K562 (cell line): Measurements from ENCODE around the gene ITSN1. TPM values are rescaled to one million over a fixed set of nuclear protein-coding genes. Genes with fewer than 3 reads are reported as not detected.

Source experiments
- BACH1 ChIP-seq: fragments of 200-800 bp; sonication (Bioruptor generic); IDR thresholded peaks from 2 replicates; pipeline ENCODE4 v1.6.1; 2016; ENCODE audit warnings: missing genetic modification characterization, missing compliant biosample characterization
- FOXA3 ChIP-seq, 2 experiments: fragments of 450-650 bp in 1 of 2; sonication (generic) in 1 of 2; formaldehyde crosslinking; IDR thresholded peaks in 1 of 2; conservative IDR thresholded peaks in 1 of 2; 2 replicates each; pipeline versions ENCODE4 v1.4.0 to v1.8.0; 2020 to 2022; ENCODE audit warnings: mild to moderate bottlenecking in 2 of 2, missing genetic modification reagents in 1 of 2
- KLF6 ChIP-seq: fragments of 250-450 bp; sonication (Bioruptor Pico); IDR thresholded peaks from 2 replicates; pipeline ENCODE4 v1.4.0; 2020; ENCODE audit warnings: mild to moderate bottlenecking, moderate library complexity, borderline replicate concordance
- RAD21 ChIP-seq, 2 experiments: fragments of 250-450 bp in 1 of 2; fragments of 450-650 bp in 1 of 2; sonication (Bioruptor Pico) in 1 of 2; formaldehyde crosslinking in 1 of 2; IDR thresholded peaks in 1 of 2; conservative IDR thresholded peaks in 1 of 2; 2 replicates each; pipeline versions ENCODE4 v1.4.0 to v1.8.0; 2020 to 2022; ENCODE audit warnings: mild to moderate bottlenecking in 2 of 2, moderate library complexity in 1 of 2
- SMC3 ChIP-seq: conservative IDR thresholded peaks from 2 replicates; pipeline ENCODE4 v1.6.1; 2011; ENCODE audit warnings: low read depth, low read length, improper control_type of control experiment; ENCODE audit not compliant: insufficient read depth
- TBL1XR1 ChIP-seq, 2 experiments: IDR thresholded peaks; 2 replicates each; pipeline ENCODE4 v1.6.1; 2012; ENCODE audit warnings: improper control_type of control experiment in 2 of 2, low read length in 2 of 2, mild to moderate bottlenecking in 1 of 2
- ZNF263 ChIP-seq: sonication (generic); formaldehyde crosslinking; IDR thresholded peaks from 2 replicates; pipeline ENCODE4 v1.8.0; 2022; ENCODE audit warnings: mild to moderate bottlenecking, missing genetic modification reagents, borderline replicate concordance
- ZNF431 ChIP-seq: sonication (generic); formaldehyde crosslinking; IDR thresholded peaks from 2 replicates; pipeline ENCODE4 v1.8.0; 2022; ENCODE audit warnings: mild to moderate bottlenecking, missing genetic modification reagents
- polyA plus RNA-seq, 8 experiments: library from polyadenylated mRNA; depleted of rRNA in 4 of 8; stranded (reverse) in 5 of 8; unstranded in 3 of 8; fragments of >200 nt; fragmentation: Nextera tagmentation in 2 of 8; fragmentation: Illumina TruSeq in 1 of 8; extraction: Ambion mirVana in 2 of 8; extraction: Trizol in 1 of 8; gene quantifications; 2 replicates each; pipeline versions ENCODE4 v1.2.1 to v1.2.3, GENCODE V29; 2011 to 2014; ENCODE audit warnings: inconsistent platforms in 1 of 8, missing spikeins in 1 of 8
- total RNA-seq, 7 experiments: library from RNA; depleted of rRNA in 6 of 7; stranded (reverse); fragments of >200 nt in 6 of 7; fragmentation: Illumina TruSeq in 2 of 7; extraction: Trizol in 2 of 7; gene quantifications; 2 replicates each; pipeline versions ENCODE4 v1.2.1 to v1.2.3, GENCODE V29; 2011 to 2021; ENCODE audit warnings: low replicate concordance in 1 of 7
- TF ChIP-seq, protein P1 (sequence below): fragments of 450-650 bp; IDR thresholded peaks from 2 replicates; pipeline ENCODE4 v1.6.1; 2017; ENCODE audit warnings: antibody characterized with exemption, mild to moderate bottlenecking
- TF ChIP-seq, protein P2 (sequence below), 2 experiments: fragments of 450-650 bp in 1 of 2; sonication (generic) in 1 of 2; formaldehyde crosslinking; conservative IDR thresholded peaks; 2 replicates each; pipeline versions ENCODE4 v1.4.0 to v1.8.1; 2020 to 2022; ENCODE audit warnings: mild to moderate bottlenecking in 1 of 2, missing genetic modification reagents in 1 of 2
- TF ChIP-seq, protein P3 (sequence below), 2 experiments: fragments of 150-350 bp in 1 of 2; IDR thresholded peaks; 2 replicates each; pipeline ENCODE4 v1.6.1; 2012 to 2016; ENCODE audit warnings: low read depth in 2 of 2, low read length in 2 of 2, mild to moderate bottlenecking in 1 of 2, moderate library complexity in 1 of 2
- TF ChIP-seq, protein P4 (sequence below): fragments of 250-450 bp; sonication (Bioruptor Pico); IDR thresholded peaks from 2 replicates; pipeline ENCODE4 v1.4.0; 2020; ENCODE audit warnings: mild to moderate bottlenecking, moderate library complexity

ITSN1 gene
- total and polyA plus RNA-seq, 9 of the 15 experiments (the other 6 are each of a cell fraction or from before 2014, with no cell fraction given): 1.1 to 12.6 (median 4.8) TPM

DNA sequence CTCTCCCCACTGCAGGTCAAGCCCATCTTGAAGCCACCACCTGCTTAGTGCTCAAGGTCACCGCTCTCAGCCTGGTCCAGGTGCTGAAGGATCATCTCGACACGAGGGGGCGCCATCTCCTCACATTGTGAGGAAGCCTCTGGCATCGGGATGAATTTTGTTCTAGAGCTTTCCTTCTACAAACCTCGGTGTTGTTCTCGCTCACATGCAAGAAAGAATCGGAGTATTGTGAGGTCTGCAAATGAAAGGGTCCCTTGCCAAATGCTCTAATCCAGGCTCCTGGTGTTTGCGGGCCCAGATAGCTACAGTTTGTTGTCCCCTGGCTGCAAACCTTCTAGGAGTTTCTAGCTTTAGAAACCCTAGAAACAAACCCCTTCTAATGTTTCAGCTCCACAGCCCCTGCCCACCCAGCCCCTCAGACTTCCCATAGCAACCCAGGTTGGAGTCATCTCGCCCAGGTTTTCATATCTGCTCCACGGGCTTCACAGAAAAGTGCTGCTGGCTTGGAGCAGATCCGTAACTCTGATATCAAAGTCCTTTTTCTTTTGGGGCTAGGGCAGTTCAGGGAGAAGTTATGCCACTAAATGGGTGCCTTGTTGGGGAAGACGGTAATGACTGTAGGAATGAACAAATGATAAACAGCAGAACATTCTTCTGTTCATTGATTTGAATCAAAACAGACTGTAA lies 281.9 kb downstream of the ITSN1 start (continued):
- TF ChIP-seq, protein P1, sequence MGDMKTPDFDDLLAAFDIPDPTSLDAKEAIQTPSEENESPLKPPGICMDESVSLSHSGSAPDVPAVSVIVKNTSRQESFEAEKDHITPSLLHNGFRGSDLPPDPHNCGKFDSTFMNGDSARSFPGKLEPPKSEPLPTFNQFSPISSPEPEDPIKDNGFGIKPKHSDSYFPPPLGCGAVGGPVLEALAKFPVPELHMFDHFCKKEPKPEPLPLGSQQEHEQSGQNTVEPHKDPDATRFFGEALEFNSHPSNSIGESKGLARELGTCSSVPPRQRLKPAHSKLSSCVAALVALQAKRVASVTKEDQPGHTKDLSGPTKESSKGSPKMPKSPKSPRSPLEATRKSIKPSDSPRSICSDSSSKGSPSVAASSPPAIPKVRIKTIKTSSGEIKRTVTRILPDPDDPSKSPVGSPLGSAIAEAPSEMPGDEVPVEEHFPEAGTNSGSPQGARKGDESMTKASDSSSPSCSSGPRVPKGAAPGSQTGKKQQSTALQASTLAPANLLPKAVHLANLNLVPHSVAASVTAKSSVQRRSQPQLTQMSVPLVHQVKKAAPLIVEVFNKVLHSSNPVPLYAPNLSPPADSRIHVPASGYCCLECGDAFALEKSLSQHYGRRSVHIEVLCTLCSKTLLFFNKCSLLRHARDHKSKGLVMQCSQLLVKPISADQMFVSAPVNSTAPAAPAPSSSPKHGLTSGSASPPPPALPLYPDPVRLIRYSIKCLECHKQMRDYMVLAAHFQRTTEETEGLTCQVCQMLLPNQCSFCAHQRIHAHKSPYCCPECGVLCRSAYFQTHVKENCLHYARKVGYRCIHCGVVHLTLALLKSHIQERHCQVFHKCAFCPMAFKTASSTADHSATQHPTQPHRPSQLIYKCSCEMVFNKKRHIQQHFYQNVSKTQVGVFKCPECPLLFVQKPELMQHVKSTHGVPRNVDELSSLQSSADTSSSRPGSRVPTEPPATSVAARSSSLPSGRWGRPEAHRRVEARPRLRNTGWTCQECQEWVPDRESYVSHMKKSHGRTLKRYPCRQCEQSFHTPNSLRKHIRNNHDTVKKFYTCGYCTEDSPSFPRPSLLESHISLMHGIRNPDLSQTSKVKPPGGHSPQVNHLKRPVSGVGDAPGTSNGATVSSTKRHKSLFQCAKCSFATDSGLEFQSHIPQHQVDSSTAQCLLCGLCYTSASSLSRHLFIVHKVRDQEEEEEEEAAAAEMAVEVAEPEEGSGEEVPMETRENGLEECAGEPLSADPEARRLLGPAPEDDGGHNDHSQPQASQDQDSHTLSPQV: no peak
- TF ChIP-seq, protein P2, sequence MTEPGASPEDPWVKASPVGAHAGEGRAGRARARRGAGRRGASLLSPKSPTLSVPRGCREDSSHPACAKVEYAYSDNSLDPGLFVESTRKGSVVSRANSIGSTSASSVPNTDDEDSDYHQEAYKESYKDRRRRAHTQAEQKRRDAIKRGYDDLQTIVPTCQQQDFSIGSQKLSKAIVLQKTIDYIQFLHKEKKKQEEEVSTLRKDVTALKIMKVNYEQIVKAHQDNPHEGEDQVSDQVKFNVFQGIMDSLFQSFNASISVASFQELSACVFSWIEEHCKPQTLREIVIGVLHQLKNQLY (CRISPR knock-in tag; conservative IDR thresholded peaks at IDR 0.05): no peak
- peak; percentile 100 for TF ChIP-seq SMC3
- no peak for TF ChIP-seq ZNF431 (CRISPR knock-in tag)
- TF ChIP-seq ZNF263 (CRISPR knock-in tag): 0 out of 2 replicates have a peak, but pooled peaks have one; percentile 39
- TF ChIP-seq TBL1XR1 (IDR thresholded peaks at IDR 0.05; ENCODE audit: low read length in 2 of 2): peak in 1 of 2 experiments; percentile 42; a peak in 1 of 4 replicates
- 0 out of 4 replicates have a peak, but pooled peaks of 1 of the 2 experiments have one; percentile 20 for TF ChIP-seq FOXA3 (CRISPR knock-in tag; conservative IDR thresholded peaks at IDR 0.05 in 1 of 2, IDR thresholded peaks at IDR 0.05 in 1 of 2)
- no peak for TF ChIP-seq KLF6
- TF ChIP-seq BACH1 (tag): no peak
- TF ChIP-seq, protein P3, sequence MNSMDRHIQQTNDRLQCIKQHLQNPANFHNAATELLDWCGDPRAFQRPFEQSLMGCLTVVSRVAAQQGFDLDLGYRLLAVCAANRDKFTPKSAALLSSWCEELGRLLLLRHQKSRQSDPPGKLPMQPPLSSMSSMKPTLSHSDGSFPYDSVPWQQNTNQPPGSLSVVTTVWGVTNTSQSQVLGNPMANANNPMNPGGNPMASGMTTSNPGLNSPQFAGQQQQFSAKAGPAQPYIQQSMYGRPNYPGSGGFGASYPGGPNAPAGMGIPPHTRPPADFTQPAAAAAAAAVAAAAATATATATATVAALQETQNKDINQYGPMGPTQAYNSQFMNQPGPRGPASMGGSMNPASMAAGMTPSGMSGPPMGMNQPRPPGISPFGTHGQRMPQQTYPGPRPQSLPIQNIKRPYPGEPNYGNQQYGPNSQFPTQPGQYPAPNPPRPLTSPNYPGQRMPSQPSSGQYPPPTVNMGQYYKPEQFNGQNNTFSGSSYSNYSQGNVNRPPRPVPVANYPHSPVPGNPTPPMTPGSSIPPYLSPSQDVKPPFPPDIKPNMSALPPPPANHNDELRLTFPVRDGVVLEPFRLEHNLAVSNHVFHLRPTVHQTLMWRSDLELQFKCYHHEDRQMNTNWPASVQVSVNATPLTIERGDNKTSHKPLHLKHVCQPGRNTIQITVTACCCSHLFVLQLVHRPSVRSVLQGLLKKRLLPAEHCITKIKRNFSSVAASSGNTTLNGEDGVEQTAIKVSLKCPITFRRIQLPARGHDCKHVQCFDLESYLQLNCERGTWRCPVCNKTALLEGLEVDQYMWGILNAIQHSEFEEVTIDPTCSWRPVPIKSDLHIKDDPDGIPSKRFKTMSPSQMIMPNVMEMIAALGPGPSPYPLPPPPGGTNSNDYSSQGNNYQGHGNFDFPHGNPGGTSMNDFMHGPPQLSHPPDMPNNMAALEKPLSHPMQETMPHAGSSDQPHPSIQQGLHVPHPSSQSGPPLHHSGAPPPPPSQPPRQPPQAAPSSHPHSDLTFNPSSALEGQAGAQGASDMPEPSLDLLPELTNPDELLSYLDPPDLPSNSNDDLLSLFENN (IDR thresholded peaks at IDR 0.05; ENCODE audit: low read depth in 2 of 2, low read length in 2 of 2): peak; percentile 16 to 52; a peak in 1 of 4 replicates
- TF ChIP-seq, protein P4, sequence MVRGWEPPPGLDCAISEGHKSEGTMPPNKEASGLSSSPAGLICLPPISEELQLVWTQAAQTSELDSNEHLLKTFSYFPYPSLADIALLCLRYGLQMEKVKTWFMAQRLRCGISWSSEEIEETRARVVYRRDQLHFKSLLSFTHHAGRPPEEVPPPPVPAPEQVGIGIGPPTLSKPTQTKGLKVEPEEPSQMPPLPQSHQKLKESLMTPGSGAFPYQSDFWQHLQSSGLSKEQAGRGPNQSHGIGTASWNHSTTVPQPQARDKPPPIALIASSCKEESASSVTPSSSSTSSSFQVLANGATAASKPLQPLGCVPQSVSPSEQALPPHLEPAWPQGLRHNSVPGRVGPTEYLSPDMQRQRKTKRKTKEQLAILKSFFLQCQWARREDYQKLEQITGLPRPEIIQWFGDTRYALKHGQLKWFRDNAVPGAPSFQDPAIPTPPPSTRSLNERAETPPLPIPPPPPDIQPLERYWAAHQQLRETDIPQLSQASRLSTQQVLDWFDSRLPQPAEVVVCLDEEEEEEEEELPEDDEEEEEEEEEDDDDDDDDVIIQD (CRISPR knock-in tag): no peak
- peak; percentile 99 to 100 for TF ChIP-seq RAD21 (CRISPR knock-in tag; conservative IDR thresholded peaks at IDR 0.05 in 1 of 2, IDR thresholded peaks at IDR 0.05 in 1 of 2)
